ENCODE results near the gene ZNG1A.
"Not testable (repeated sequence)": the region's sequence is repeated elsewhere in the genome, so short reads cannot be mapped to it uniquely, and the experiment has no call there.

Gene ZNG1A

GRCh38 chr9:206481-206880 is 27.6 kb upstream of the ZNG1A start:
- no peak for DNase-seq
- intact Hi-C loops (cut with DNase I): no loop called here

- DNase-seq; intact Hi-C loops (cut with DNase I): not testable (repeated sequence)
Observed at GRCh38 chr9:199601-200000, 20.7 kb upstream of the ZNG1A start.

DNA sequence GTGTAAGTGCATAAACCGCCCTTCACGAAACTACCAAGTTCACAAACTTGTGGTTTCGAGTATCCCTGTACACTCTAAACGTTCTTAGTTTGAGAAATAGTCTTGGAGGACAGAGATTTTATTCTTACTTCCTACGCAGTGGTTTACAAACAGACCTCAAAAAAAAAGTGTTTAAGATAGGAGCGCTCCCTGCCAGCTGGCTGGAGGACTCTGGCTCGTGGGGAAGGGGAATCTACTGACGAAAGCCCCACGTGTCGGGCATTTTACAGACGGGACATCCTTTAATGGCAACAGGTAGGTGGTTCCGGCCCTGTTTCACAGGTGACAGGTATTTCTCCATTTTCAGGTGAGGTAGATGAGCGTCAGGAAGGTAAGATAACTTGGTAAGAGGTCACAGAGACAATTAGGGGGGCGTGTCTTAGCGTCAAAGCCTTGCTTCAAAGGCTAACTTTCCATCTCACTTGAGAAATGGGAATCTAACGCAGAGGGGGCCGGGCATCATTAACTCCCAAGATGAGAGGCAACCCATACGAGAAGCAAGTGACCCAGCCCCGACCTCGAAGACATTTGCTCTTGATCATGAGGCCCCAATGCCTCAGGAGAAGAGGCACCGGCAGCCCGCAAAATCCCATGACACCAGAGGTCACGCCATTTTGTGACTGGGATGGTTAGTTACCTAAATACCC is 573 bp downstream of the ZNG1A start:
- DNase-seq: peak in 3 of 42 donors; percentile 7 to 26 (median 9)

GRCh38 chr9:169757-170156 is 9.1 kb downstream of the ZNG1A start:
- intact Hi-C loops (cut with DNase I); DNase-seq: not testable (repeated sequence)

More for the DNA sequence above, 573 bp downstream of the ZNG1A start:
- intact Hi-C loops (cut with DNase I): not testable (repeated sequence)

- DNase-seq; intact Hi-C loops (cut with DNase I): not testable (repeated sequence)
Observed at GRCh38 chr9:159871-160270, 19.0 kb downstream of the ZNG1A start.

GRCh38 chr9:151173-151572 is 27.7 kb downstream of the ZNG1A start:
- DNase-seq; intact Hi-C loops (cut with DNase I): not testable (repeated sequence)

- intact Hi-C loops (cut with DNase I); DNase-seq: not testable (repeated sequence)
Observed at GRCh38 chr9:139880-140279, 39.0 kb downstream of the ZNG1A start.

DNA sequence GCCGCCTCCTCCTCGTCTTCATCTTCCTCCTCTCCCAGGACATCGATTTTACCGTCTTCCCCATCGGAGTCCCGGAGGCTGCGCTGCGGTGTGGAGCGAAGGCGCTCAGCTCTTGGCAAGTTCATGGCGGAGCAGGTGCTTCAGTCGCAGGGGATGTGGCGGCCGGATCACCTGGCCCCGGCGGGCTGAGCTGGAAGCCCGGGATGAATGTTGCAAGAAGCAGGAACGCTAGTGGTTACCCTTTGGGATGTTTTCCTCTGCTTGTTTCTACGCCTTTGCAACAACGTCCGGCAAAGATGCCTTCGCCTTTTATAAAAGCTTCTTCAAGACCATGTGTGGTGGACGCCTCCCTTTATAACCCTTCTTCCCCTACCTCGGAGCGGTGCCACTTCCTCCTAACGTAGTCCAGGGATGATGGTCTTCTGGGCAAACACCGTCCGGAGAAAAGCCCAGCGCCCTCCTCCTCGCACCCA is 60.8 kb downstream of the ZNG1A start, which contains the start of gene FOXD4:
TSS of gene FOXD4 (minus strand) at position 423 of the 473 bp plus-strand sequence. CDS start at position 125, 298 bp downstream.
- intact Hi-C loops (cut with DNase I); DNase-seq: not testable (repeated sequence)

DNA sequence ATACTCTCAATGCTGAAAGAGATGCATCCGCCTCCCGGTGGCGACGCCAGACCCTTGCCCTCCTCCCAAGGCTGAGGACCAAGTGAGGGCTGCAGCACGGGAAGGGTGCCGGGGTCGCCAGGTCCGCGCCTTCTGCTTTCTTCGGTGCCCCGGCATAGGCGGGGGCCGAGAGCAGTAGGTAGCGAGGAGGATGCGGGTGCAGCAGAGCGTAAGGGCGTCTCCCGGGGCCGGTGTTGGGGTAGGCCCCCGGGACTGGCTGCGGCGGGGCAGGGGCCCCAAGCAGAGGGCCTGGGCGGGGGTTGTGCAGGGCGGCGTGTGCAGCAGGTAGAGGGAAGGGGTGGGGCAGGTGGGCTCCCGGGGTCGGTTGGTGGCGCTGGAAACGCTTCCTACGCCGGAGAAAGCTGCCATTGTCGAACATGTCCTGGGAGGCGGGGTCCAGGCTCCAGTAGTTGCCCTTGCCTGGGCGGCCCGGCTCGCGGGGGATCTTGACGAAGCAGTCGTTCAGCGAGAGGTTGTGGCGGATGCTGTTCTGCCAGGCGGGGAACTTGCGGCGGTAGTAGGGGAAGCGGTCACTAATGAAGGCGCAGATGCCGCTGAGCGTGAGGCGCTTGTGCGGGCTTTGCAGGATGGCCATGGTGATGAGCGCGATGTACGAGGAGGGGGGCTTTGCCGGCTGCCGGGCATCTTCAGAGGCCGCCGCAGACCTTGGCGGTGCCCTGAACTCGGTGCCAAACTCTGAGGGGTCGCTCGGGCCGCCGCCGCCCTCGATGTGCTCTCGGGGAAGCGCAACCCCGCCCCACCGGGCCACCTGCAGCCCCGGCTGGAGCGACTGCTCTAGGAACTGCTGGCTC is 61.5 kb downstream of the ZNG1A start:
- intact Hi-C loops (cut with DNase I); DNase-seq: not testable (repeated sequence)

DNA sequence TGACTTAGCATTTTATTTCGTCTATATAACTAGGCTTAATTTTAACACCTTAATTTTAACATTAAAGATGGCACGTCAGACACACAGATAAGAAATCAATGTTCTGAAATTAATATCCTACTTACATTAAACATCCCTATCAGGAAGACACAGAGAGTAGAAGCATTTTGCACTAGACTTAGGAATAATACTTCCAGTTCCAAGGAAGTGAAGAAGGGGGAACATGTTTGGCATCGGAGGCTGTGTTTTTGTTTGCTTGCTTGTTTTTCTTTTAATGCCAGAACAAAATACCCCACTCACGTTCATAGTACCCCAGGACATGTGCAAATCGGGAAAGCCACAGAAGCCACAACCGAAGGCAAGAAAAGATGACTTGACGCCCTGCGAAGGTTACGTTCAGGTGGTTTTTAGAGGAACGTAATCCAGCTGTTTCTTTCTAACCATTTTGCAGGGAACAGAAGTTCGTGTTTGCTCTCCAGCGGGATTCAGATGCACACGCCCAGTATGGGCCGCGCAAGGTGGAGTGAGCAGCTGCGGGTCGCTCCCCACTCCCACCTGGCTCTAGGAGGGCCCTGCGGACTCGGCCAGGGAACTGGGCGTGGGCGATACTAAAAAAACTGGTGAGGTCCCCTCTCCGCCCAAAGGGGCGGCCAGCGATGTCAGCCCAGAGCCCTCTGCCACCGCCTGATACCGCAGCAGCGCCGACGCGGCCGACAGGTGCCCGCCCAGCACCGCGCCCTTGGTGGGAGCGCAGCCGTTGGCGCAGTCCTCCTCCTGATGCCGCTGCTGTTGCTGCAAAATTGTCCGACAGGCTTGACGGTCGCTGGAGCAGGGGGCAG is 62.4 kb downstream of the ZNG1A start:
- intact Hi-C loops (cut with DNase I); DNase-seq: not testable (repeated sequence)

DNA sequence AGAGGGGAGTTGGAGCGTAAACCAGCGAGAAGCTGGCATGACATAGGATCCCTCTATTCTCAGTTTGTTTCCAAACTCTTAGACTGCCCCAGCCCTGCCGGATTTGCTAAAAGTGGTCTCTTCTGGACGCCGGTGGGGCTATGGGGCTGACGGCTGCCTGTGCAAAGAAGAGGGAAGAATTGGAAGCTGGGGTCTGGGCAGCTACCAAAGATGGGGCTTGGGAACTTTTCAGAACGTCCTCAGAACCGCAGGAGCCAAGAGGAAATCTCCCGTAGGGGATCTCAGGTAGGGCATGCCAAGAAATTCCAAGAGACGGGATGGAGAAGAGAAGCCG is 63.8 kb downstream of the ZNG1A start:
- intact Hi-C loops (cut with DNase I); DNase-seq: not testable (repeated sequence)

GRCh38 chr9:114267-115117 is 64.4 kb downstream of the ZNG1A start:
- intact Hi-C loops (cut with DNase I); DNase-seq: not testable (repeated sequence)

- DNase-seq; intact Hi-C loops (cut with DNase I): not testable (repeated sequence)
Observed at GRCh38 chr9:113468-114266, 65.2 kb downstream of the ZNG1A start.

GRCh38 chr9:112589-113467 is 66.0 kb downstream of the ZNG1A start:
- intact Hi-C loops (cut with DNase I); DNase-seq: not testable (repeated sequence)

DNA sequence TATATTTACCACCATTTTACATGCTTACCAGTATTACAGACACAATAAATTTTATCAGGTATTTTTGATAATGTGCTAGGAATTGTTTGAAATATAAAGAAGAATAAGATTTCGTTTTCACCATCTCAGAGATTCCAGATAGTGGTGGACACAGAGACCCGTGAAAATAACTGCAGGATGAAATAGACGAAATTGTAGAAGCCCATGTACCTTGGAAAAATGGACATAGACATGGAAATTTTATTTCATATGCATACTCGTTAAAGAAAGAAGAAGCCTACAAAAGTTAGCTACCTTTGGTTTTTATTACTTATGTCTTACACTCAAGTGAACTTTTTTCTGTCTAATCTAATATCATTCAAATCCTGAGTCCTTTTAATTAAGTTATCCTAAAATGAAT is 68.2 kb downstream of the ZNG1A start:
- intact Hi-C loops (cut with DNase I); DNase-seq: not testable (repeated sequence)

DNA sequence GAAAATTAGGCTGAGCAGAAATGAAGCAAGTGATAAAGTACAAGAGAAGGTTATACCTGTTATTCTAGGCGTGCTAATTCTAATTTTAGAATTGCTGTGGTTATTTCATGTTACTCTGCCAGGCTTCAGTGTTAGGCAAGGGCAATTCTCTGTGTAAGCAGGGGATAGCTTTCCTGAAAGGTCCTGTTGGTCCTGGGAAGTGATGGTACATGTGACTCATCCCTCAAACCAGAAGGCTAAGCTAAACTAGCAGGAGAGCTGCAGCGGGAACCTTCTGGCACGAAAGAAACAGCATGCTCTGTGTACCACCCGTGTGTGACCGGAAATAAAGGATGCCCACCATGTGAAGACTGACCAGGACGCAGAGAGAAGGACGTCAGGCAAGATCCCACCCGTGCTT is 69.3 kb downstream of the ZNG1A start:
- DNase-seq; intact Hi-C loops (cut with DNase I): not testable (repeated sequence)

Data from head of caudate nucleus (tissue), 42 donors.